Measurements from ENCODE around the gene EHBP1L1. TPM values are rescaled to one million over a fixed set of nuclear protein-coding genes. Genes with fewer than 3 reads are reported as not detected.

EHBP1L1 gene
- total RNA-seq, 1 experiment from 2014 or later = 105 TPM

- Histone ChIP-seq H3K9me3 (ENCODE audit: control insufficient read depth in 1 of 2, insufficient read depth in 1 of 2, low read depth in 1 of 2, low read length in 2 of 2) (no peaks in the 10 kb centered on the region), H3K4me2 (ENCODE audit: low read length) (no peak overlapping the region), H3K79me2 (ENCODE audit: insufficient read depth, low read length) (no peaks in the 10 kb centered on the region), H3K27me3 (ENCODE audit: insufficient read depth, low read length) (no peaks in the 10 kb centered on the region), H4K20me1 (ENCODE audit: insufficient read depth) (no peaks in the 10 kb centered on the region), H3K36me3 (ENCODE audit: control insufficient read depth in 1 of 2, insufficient read depth in 2 of 2, low read length in 2 of 2) (no peaks in the 10 kb centered on the region; a peak in 1 of 4 replicates), H3K27ac (ENCODE audit: low read depth, low read length) (no peak overlapping the region), H3K9ac (ENCODE audit: low read length) (no peak overlapping the region), H3K4me1 (ENCODE audit: control insufficient read depth in 1 of 2, insufficient read depth in 2 of 2, low read length in 2 of 2) (peaks cover 14 to 29% of the 10 kb centered on the region in 2 experiments), H2AFZ (ENCODE audit: low read depth, low read length, poor library complexity, severe bottlenecking) (no peak overlapping the region), H3K9me2 (ENCODE audit: insufficient read depth) (no peaks in the 10 kb centered on the region), H3K4me3 (replicated peaks in 1 of 2; ENCODE audit: low read depth in 1 of 2, low read length in 2 of 2) (no peak overlapping the region)
- ChIA-PET RAD21 (ENCODE audit: low non-redundant PET in 1 of 2, low total read pairs in 2 of 2, uncharacterized antibody in 2 of 2, unreplicated experiment in 2 of 2) (no interaction called here), POLR2A (no interaction called here), CTCF (no interaction called here)
- DNase-seq (ENCODE audit: low read depth, low spot score) = no peak
- no TSS peak for BruUV-seq (replicated peaks)
- intact Hi-C loops (cut with micrococcal nuclease) = no loop called here
- no peak for ATAC-seq
- TF ChIP-seq ELF1 (IDR thresholded peaks at IDR 0.05; ENCODE audit: borderline replicate concordance, low read depth) = no peak
- TF ChIP-seq ZFX (IDR thresholded peaks at IDR 0.05) = no peak
- TF ChIP-seq FOSL1 (IDR thresholded peaks at IDR 0.05; ENCODE audit: low read depth) = no peak
- TF ChIP-seq TCF7L2 (IDR thresholded peaks at IDR 0.05; ENCODE audit: borderline replicate concordance, extremely low read depth, insufficient read depth, insufficient read length) = no peak
- TF ChIP-seq JUND (IDR thresholded peaks at IDR 0.05) = no peak
- no peak for TF ChIP-seq RAD21 (IDR thresholded peaks at IDR 0.05; ENCODE audit: low read depth)
- TF ChIP-seq MAX (IDR thresholded peaks at IDR 0.05) = no peak
- TF ChIP-seq CEBPB (IDR thresholded peaks at IDR 0.05; ENCODE audit: low read depth) = no peak
- TF ChIP-seq REST (IDR thresholded peaks at IDR 0.05; ENCODE audit: low read depth) = no peak
- no peak for TF ChIP-seq SIN3A (IDR thresholded peaks at IDR 0.05; ENCODE audit: low read depth)
- TF ChIP-seq CTCF (IDR thresholded peaks at IDR 0.05 in 2 of 3, conservative IDR thresholded peaks at IDR 0.05 in 1 of 3; ENCODE audit: borderline replicate concordance in 1 of 3, insufficient read depth in 1 of 3, low read depth in 2 of 3, low read length in 2 of 3) = no peak
- TF ChIP-seq EZH2phosphoT487 (IDR thresholded peaks at IDR 0.05; ENCODE audit: borderline replicate concordance) = no peak
Observed at GRCh38 chr11:65589444-65590239, 13.8 kb downstream of the EHBP1L1 start.
